Adrenal gland (tissue), 12 donors: ENCODE results near the gene PPAT. TPM values are rescaled to one million over a fixed set of nuclear protein-coding genes. Genes with fewer than 3 reads are reported as not detected.

Source experiments
- DNase-seq, 7 donors: peaks; one replicate each; pipeline ENCODE4 v3.0.0-alpha.2; 2019 to 2020
- H3K27ac ChIP-seq, 5 donors: fragments of 200-600 bp; sonication (generic) in 4 of 5; 1 replicate in 3 of 5; 2 replicates in 2 of 5; pipeline versions ENCODE4 v1.5.1 to v1.8.0; 2016 to 2020; ENCODE audit warnings: mild to moderate bottlenecking in 1 of 5
- H3K27me3 ChIP-seq: fragments of 200-600 bp; 2 replicates; pipeline ENCODE4 v1.8.0; 2021
- H3K36me3 ChIP-seq, 2 donors: fragments of 200-600 bp; replicated peaks in 1 of 2; 1 replicate in 1 of 2; 2 replicates in 1 of 2; pipeline versions ENCODE4 v1.5.1 to v1.8.0; 2018 to 2022
- H3K4me1 ChIP-seq, 2 donors: fragments of 200-600 bp; replicated peaks in 1 of 2; 1 replicate in 1 of 2; 2 replicates in 1 of 2; pipeline versions ENCODE4 v1.5.1 to v1.8.0; 2018 to 2021
- H3K4me3 ChIP-seq, 4 donors: fragments of 200-600 bp; sonication (generic) in 3 of 4; one replicate each; pipeline ENCODE4 v1.5.1; 2016 to 2018
- H3K9me3 ChIP-seq, 3 donors: fragments of 200-600 bp; sonication (generic) in 1 of 3; replicated peaks in 1 of 3; 1 replicate in 2 of 3; 2 replicates in 1 of 3; pipeline versions ENCODE4 v1.5.1 to v1.8.0; 2016 to 2021
- POLR2A ChIP-seq, 2 donors: fragments of 450-650 bp; IDR thresholded peaks; one replicate each; pipeline ENCODE4 v1.6.1; 2017; ENCODE audit warnings: antibody characterized with exemption in 2 of 2, mild to moderate bottlenecking in 2 of 2, moderate library complexity in 1 of 2
- WGBS, 4 donors: extraction: QIAGEN DNeasy Blood & Tissue Kit in 2 of 4; methylation state at CpG; one replicate each; pipeline versions ENCODE4 v1.1.5 to v1.1.7; 2013 to 2017; 5-methylcytosine and 5-hydroxymethylcytosine counted together
- intact Hi-C, 2 donors: fragments of 100-400 bp; cut with DNase I; formaldehyde crosslinking; loops; one replicate each; pipeline versions ENCODE4 v1.14.1 to v1.15.0; 2022 to 2023
- polyA plus RNA-seq, 3 donors: library from polyadenylated mRNA; stranded (reverse); fragments of 200-250 nt in 2 of 3; fragments of 350-450 nt in 1 of 3; fragmentation: Illumina TruSeq in 1 of 3; extraction: RNeasy Lipid Tissue Mini Kit (QIAGEN cat#74804) in 1 of 3; gene quantifications; one replicate each; pipeline ENCODE4 v1.2.3, GENCODE V29; 2013 to 2014
- total RNA-seq, 9 donors: library from RNA; depleted of rRNA in 4 of 9; stranded (reverse); fragments of >200 nt in 4 of 9; fragments of 120-200 nt in 1 of 9; fragmentation: NEBNext Ultra II Directional in 1 of 9; extraction: Animal tissue kit (Norgen Biotek cat#: 25700) in 1 of 9; gene quantifications; one replicate each; pipeline versions ENCODE4 v1.1.0 to v1.2.4, GENCODE V29; 2013 to 2023
- TF ChIP-seq, protein P1 (sequence below), 6 experiments: fragments of 450-650 bp in 4 of 6; fragments of 200-600 bp in 2 of 6; sonication (generic) in 1 of 6; IDR thresholded peaks; 1 replicate in 5 of 6; 2 replicates in 1 of 6; pipeline versions ENCODE4 v1.5.1 to v1.8.0; 2016 to 2021; ENCODE audit warnings: antibody characterized with exemption in 6 of 6, mild to moderate bottlenecking in 2 of 6, moderate library complexity in 1 of 6
- donor health status: healthy with polysubstance abuse.
- donor health status: Bipolar disorder and iron deficiency.
- donor health status: DM: yes; HTN: yes; CAD: no.
- donor health status: DM: no; HTN: no; CAD: no.
- donor health status: DM: no; HTN: no; CAD: no.
- donor health status: DM: yes; HTN: yes; CAD: no.

Gene PPAT
- total and polyA plus RNA-seq, 12 donors, result 1.8 to 19.9 (median 11.5) TPM

DNA sequence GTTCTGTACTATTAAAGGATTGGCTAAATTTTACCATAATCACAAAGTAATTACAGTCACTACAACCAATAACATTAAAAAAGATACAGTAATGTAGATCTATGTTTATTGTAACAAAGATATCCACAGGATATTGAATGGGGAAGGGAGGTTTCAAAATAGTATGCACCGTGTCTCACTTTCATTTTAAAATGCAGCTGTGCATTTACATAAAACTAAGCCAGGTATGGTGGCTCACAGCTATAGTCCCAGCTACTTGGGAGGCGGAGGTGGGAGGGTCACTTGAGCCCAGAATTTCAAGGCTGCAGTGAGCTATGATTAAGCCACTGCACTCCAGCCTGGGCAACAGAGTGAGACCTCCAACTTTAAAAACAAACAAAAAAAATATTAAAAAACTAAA lies 40.5 kb upstream of the PPAT start:
- Histone ChIP-seq H3K27me3 (no peaks in the 10 kb centered on the region), H3K36me3 (peaks cover 0 to 90% of the 10 kb centered on the region in 2 donors), H3K9me3 (no peaks in the 10 kb centered on the region), H3K27ac (no peak overlapping the region), H3K4me1 (no peaks in the 10 kb centered on the region), H3K4me3 (no peak overlapping the region)
- DNase-seq, result no peak
- 72 to 80% (median 73%) methylated on average over 2 of the region's 2 CpGs for WGBS, 4 donors
- intact Hi-C loops, result no loop called here
- TF ChIP-seq, protein P1, sequence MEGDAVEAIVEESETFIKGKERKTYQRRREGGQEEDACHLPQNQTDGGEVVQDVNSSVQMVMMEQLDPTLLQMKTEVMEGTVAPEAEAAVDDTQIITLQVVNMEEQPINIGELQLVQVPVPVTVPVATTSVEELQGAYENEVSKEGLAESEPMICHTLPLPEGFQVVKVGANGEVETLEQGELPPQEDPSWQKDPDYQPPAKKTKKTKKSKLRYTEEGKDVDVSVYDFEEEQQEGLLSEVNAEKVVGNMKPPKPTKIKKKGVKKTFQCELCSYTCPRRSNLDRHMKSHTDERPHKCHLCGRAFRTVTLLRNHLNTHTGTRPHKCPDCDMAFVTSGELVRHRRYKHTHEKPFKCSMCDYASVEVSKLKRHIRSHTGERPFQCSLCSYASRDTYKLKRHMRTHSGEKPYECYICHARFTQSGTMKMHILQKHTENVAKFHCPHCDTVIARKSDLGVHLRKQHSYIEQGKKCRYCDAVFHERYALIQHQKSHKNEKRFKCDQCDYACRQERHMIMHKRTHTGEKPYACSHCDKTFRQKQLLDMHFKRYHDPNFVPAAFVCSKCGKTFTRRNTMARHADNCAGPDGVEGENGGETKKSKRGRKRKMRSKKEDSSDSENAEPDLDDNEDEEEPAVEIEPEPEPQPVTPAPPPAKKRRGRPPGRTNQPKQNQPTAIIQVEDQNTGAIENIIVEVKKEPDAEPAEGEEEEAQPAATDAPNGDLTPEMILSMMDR (IDR thresholded peaks at IDR 0.05), result no peak
- no peak for TF ChIP-seq POLR2A (IDR thresholded peaks at IDR 0.05)

DNA sequence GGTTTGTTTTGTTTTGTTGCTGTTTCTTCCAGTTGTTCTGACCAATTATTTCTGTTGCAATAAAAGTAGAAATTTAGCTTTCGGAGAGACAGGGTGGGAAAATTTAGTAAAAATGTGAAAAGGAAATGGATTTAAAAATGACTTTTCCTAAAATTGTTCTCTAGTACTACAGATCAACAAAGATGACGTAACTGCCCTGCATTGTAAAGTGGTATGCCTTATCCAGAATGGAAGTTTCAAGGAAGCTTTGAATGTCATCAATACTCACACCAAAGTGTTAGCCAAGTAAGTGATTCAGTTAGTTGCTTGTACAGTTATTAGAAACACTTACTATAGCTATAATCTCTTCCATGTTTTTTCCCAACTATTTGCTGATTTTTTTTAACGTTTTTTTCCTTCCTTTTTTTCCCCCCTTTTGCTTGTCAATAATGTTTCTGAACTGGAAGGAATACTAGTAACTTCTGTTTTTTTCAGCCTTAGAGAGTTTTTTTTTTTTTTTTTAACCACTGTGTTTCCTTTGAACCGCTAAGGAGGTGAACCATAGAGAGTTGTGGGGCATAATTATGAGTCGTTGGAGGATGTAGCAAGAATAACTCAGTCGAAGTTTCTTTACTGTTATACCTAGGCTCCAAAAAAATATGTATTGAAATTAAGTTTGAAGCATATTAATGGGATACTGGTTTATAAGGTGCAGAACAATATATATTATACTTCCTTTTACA lies 34.2 kb upstream of the PPAT start:
- TF ChIP-seq POLR2A (IDR thresholded peaks at IDR 0.05), result no peak
- TF ChIP-seq, protein P1 (IDR thresholded peaks at IDR 0.05), result no peak
- Histone ChIP-seq H3K9me3 (no peaks in the 10 kb centered on the region), H3K27me3 (no peaks in the 10 kb centered on the region), H3K4me3 (no peak overlapping the region), H3K4me1 (peaks cover 11 to 29% of the 10 kb centered on the region in 2 donors), H3K36me3 (peaks cover 0 to 40% of the 10 kb centered on the region in 2 donors), H3K27ac (no peak overlapping the region)
- intact Hi-C loops, result no loop called here
- no peak for DNase-seq
- 66 to 73% (median 69%) methylated on average over 6 of the region's 6 CpGs for WGBS, 4 donors

DNA sequence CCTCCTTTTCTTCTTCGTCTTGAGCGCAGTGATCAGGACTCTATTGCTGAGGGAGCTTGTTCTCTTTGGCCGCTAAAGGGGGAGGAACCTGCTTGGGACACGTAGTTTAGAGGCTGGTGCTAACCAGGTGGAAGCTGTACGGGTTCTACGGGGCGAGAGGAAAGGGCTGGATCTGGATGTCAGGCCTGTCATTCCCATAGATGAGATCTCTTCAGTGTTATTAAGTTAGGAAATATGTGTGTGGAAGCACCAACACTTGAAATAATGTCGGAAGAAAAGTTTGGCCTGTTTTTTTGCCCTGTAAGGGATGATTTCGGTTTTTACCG lies 32.6 kb upstream of the PPAT start:
- DNase-seq, result peak in 6 of 7 donors; percentile 23 to 63 (median 36)
- peak overlapping the region; percentile 87 to 94 (median 90) for H3K27ac ChIP-seq
- no peaks in the 10 kb centered on the region for H3K27me3 ChIP-seq
- H3K4me3 ChIP-seq, result peak overlapping the region; percentile 69 to 100 (median 95)
- WGBS, 4 donors, result 0 to 4% (median 1%) methylated on average over 10 of the region's 10 CpGs
- intact Hi-C loops, result no loop called here
- no peak for TF ChIP-seq POLR2A (IDR thresholded peaks at IDR 0.05)
- TF ChIP-seq, protein P1 (IDR thresholded peaks at IDR 0.05), result no peak
- peaks cover 0 to 24% of the 10 kb centered on the region in 2 donors for H3K36me3 ChIP-seq
- H3K4me1 ChIP-seq, result peaks cover 11 to 29% of the 10 kb centered on the region in 2 donors
- H3K9me3 ChIP-seq, result no peaks in the 10 kb centered on the region

DNA sequence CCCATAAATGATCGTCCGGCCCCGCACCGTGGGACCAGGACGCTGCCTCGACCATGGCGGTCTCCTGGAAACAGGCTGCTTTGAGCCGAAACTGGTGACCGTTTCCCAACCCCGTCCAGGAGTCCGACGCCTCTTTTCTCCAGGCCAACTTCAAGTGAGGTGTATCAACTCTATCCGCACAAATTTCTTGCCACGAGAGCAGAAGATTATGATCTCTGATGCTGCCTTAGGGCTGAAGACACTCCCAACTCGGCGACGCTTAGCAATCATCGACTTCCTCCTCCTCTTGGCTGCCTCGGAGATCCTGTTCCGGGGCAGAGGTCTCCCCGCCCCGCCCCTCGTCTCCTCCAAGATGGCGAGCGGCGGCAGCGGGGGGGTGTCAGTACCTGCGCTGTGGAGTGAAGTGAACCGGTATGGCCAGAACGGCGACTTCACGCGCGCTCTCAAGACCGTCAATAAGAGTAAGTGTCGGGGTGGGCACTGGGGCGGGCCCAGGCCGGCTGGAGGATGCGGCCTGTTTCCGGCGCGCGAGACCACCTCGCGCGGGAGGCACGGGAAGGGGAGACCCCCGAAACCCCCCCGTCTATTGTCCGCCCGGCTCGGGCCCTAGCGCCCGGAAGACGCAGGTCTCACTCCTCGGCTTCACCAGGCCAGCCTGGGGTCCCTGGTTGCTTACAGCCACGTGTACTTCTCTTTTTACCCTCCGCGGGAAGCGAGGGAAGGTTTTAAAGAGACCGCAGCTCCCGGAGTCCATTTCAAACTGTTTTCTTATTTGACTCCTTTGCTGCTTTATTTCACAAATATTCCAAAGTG lies 32.1 kb upstream of the PPAT start, which contains the start of gene SRP72:
SRP72 (plus strand) TSS at position 334 of the 813 bp plus-strand sequence; CDS start at position 353, 19 bp downstream.
- Histone ChIP-seq H3K4me3 (peak within 1 kb of the TSS; percentile 69 to 100 (median 95)), H3K4me1 (peaks cover 11 to 29% of the 10 kb centered on the region in 2 donors), H3K36me3 (peaks cover 0 to 20% of the 10 kb centered on the region in 2 donors), H3K27me3 (no peaks in the 10 kb centered on the region), H3K9me3 (no peaks in the 10 kb centered on the region), H3K27ac (peak within 1 kb of the TSS; percentile 87 to 94 (median 90))
- WGBS, 4 donors, result 0 to 1% (median 1%) methylated on average over 33 to 62 of the region's 62 CpGs
- TF ChIP-seq POLR2A (IDR thresholded peaks at IDR 0.05), result peak; percentile 68 to 90
- TF ChIP-seq, protein P1 (IDR thresholded peaks at IDR 0.05), result no peak
- intact Hi-C loops, result no loop called here
- DNase-seq, result peak; percentile 86 to 95 (median 92)
